Measurements from ENCODE around the gene TLE1. TPM values are rescaled to one million over a fixed set of nuclear protein-coding genes. Genes with fewer than 3 reads are reported as not detected.
A peak's percentile ranks its signal among the peaks of the same experiment; 100 is the strongest.
"Not testable (repeated sequence)": the region's sequence is repeated elsewhere in the genome, so short reads cannot be mapped to it uniquely, and the experiment has no call there.

TLE1 gene
- total RNA-seq, 1 donor from 2014 or later: 60.6 TPM

DNA sequence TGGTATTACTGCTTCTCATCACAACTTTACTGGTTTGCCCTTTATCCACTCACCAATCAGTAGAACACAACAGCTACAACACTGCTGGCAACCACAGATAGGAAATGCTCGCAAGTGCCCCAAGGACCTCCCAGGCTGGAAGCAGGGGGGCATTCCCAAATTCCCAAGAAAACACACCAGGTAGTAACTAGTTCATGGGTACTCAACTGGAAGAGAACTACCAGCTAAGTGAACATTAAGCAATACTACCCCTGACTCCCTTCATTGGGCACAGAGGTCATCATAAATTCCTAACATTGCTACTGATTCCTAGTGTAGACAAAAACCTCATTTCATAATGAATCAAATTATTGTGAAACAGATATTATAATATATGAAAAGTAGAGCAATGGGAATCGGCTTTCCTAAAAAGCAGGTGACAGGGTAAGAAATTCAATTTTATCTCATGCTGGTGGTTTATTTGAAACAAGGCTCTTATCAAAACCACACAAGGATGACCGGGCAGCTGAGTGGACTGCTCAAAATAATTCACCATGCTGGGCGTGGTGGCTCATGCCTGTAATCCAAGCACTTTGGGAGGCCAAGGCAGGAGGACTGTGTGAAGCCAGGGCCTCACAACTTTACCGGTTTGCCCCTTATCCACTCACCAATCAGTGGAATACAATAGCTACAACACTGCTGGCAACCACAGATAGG, 81.6 kb downstream of the TLE1 start:
- no peak for DNase-seq (ENCODE audit: extremely low spot score, unreplicated experiment)
- peak overlapping the region; percentile 3 for H3K27ac Mint-ChIP-seq (ENCODE audit: unreplicated experiment)
- H3K9me3 Mint-ChIP-seq (ENCODE audit: unreplicated experiment): no peaks in the 10 kb centered on the region
- no peak overlapping the region for H3K4me3 Mint-ChIP-seq (ENCODE audit: unreplicated experiment)
- H3K4me1 Mint-ChIP-seq (ENCODE audit: unreplicated experiment): peaks cover 58% of the 10 kb centered on the region
- H3K27me3 Mint-ChIP-seq (ENCODE audit: unreplicated experiment): no peaks in the 10 kb centered on the region
- TF ChIP-seq CTCF (IDR thresholded peaks at IDR 0.05): no peak
- peaks cover 62% of the 10 kb centered on the region for H3K36me3 Mint-ChIP-seq (ENCODE audit: unreplicated experiment)

DNA sequence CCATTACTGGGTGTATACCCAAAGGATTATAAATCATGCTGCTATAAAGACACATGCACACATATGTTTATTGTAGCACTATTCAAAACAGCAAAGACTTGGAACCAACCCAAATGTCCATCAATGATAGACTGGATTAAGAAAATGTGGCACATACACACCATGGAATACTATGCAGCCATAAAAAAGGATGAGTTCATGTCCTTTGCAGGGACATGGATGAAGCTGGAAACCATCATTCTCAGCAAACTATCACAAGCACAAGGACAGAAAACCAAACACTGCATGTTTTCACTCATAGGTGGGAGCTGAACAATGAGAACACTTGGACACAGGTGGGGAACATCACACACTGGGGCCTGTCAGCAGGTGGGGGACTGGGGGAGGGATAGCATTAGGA, 83.1 kb downstream of the TLE1 start:
- H3K9me3 Mint-ChIP-seq (ENCODE audit: unreplicated experiment); H3K27me3 Mint-ChIP-seq (ENCODE audit: unreplicated experiment); DNase-seq (ENCODE audit: extremely low spot score, unreplicated experiment); H3K4me3 Mint-ChIP-seq (ENCODE audit: unreplicated experiment); H3K27ac Mint-ChIP-seq (ENCODE audit: unreplicated experiment): not testable (repeated sequence)
- Mint-ChIP-seq H3K4me1 (ENCODE audit: unreplicated experiment) (peaks cover 59% of the 10 kb centered on the region), H3K36me3 (ENCODE audit: unreplicated experiment) (peaks cover 67% of the 10 kb centered on the region)

DNA sequence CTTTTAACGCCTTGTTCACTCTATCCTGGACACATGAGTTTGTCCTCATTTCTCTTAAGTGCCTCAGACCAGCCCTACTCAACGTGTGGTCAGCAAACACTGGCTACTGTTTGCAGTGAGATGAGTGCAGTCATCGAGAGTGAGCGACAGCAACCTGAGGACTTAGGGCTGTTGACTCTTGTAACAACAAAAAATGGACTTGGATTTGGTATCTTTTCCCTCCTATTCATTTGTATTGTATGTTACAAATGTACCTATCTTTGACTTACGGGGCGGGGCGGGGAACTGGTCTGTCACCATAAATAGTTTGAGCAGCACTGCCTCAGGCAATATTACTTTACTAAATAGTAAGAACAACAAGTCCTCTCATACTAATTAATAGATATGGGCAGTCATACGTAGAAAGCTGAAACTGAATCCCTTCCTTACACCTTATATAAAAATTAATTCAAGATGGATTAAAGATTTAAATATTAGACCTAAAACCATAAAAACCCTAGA, 84.1 kb downstream of the TLE1 start:
- no peak overlapping the region for H3K4me3 Mint-ChIP-seq (ENCODE audit: unreplicated experiment)
- no peaks in the 10 kb centered on the region for H3K9me3 Mint-ChIP-seq (ENCODE audit: unreplicated experiment)
- DNase-seq (ENCODE audit: extremely low spot score, unreplicated experiment): no peak
- H3K36me3 Mint-ChIP-seq (ENCODE audit: unreplicated experiment): peaks cover 65% of the 10 kb centered on the region
- no peaks in the 10 kb centered on the region for H3K27me3 Mint-ChIP-seq (ENCODE audit: unreplicated experiment)
- peaks cover 59% of the 10 kb centered on the region for H3K4me1 Mint-ChIP-seq (ENCODE audit: unreplicated experiment)
- H3K27ac Mint-ChIP-seq (ENCODE audit: unreplicated experiment): peak overlapping the region; percentile 70
- no peak for TF ChIP-seq CTCF (IDR thresholded peaks at IDR 0.05)

GRCh38 chr9:81604306-81605169, 84.8 kb downstream of the TLE1 start:
- H3K36me3 Mint-ChIP-seq (ENCODE audit: unreplicated experiment): peaks cover 66% of the 10 kb centered on the region
- DNase-seq (ENCODE audit: extremely low spot score, unreplicated experiment): no peak
- H3K9me3 Mint-ChIP-seq (ENCODE audit: unreplicated experiment): no peaks in the 10 kb centered on the region
- no peaks in the 10 kb centered on the region for H3K27me3 Mint-ChIP-seq (ENCODE audit: unreplicated experiment)
- no peak for TF ChIP-seq CTCF (IDR thresholded peaks at IDR 0.05)
- no peak overlapping the region for H3K4me3 Mint-ChIP-seq (ENCODE audit: unreplicated experiment)
- peak overlapping the region; percentile 70 for H3K27ac Mint-ChIP-seq (ENCODE audit: unreplicated experiment)
- H3K4me1 Mint-ChIP-seq (ENCODE audit: unreplicated experiment): peaks cover 59% of the 10 kb centered on the region

DNA sequence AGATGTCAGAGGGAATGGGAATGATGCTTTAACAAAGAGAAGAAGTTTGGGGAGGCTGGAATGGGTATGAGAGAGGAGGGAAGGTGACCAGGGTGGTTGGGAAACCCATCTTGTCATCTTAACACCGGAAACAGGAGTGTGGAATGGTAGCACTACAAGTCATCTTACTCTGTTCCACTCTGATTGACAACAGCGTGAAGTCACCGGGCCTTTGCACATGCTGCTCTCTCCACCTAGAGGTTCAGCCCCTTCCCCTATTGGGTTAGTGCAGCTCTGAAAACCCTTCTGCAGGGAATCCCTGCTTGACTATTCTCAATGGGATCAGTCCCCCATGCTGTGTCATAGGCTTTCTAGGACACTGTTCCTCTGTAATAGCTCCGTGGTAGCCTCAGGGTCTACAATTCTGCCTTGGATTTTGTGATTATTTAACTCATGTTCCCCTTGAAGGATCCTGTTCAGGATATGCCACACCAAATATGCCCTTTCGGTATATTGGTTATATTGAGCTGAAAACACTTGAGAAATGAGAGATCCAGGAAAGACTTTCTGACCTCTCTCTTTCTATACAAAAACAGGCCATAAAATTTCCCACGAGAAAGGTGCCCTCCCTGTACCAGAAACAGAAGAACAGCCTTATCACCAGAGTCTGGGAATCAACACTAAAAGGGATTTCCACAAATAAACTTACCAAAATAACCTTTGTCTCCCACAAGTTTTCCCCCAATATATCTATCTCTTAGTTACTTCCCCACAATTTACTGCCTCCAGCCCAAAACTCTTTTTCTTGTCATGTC, 86.3 kb downstream of the TLE1 start:
- no peak for TF ChIP-seq CTCF (IDR thresholded peaks at IDR 0.05)
- H3K4me1 Mint-ChIP-seq (ENCODE audit: unreplicated experiment): peaks cover 53% of the 10 kb centered on the region
- no peaks in the 10 kb centered on the region for H3K27me3 Mint-ChIP-seq (ENCODE audit: unreplicated experiment)
- H3K9me3 Mint-ChIP-seq (ENCODE audit: unreplicated experiment): no peaks in the 10 kb centered on the region
- DNase-seq (ENCODE audit: extremely low spot score, unreplicated experiment): no peak
- no peak overlapping the region for H3K4me3 Mint-ChIP-seq (ENCODE audit: unreplicated experiment)
- H3K27ac Mint-ChIP-seq (ENCODE audit: unreplicated experiment): peak overlapping the region; percentile 4
- peaks cover 70% of the 10 kb centered on the region for H3K36me3 Mint-ChIP-seq (ENCODE audit: unreplicated experiment)

Measured in osteocyte (in vitro differentiated cells).